ENCODE data around the gene TAB2. TPM values are rescaled to one million over a fixed set of nuclear protein-coding genes. Genes with fewer than 3 reads are reported as not detected.

The TAB2 gene
- total and polyA plus RNA-seq, 9 of the 15 experiments (the other 6 are each of a cell fraction or from before 2014, with no cell fraction given): 9.1 to 38.3 (median 18.6) TPM

- TF ChIP-seq HDGF (IDR thresholded peaks at IDR 0.05): no peak
- TF ChIP-seq ZNF3 (CRISPR knock-in tag; IDR thresholded peaks at IDR 0.05): no peak
- no peak for TF ChIP-seq ZNF507 (tag; conservative IDR thresholded peaks at IDR 0.05)
- TF ChIP-seq CEBPB (tag; IDR thresholded peaks at IDR 0.05): peak; percentile 91
- no peak for TF ChIP-seq MEF2D (tag; conservative IDR thresholded peaks at IDR 0.05; ENCODE audit: low read depth)
- no peak for TF ChIP-seq MECOM (CRISPR knock-in tag; IDR thresholded peaks at IDR 0.05)
- no peak for TF ChIP-seq PATZ1 (CRISPR knock-in tag; IDR thresholded peaks at IDR 0.05; ENCODE audit: borderline replicate concordance)
- no peak for TF ChIP-seq FOXP1 (CRISPR knock-in tag; IDR thresholded peaks at IDR 0.05)
- TF ChIP-seq EWSR1 (IDR thresholded peaks at IDR 0.05; ENCODE audit: borderline replicate concordance, low read depth, partially characterized antibody): no peak
- no peak for TF ChIP-seq RERE (CRISPR knock-in tag; IDR thresholded peaks at IDR 0.05; ENCODE audit: borderline replicate concordance)
- TF ChIP-seq CEBPG (CRISPR knock-in tag; IDR thresholded peaks at IDR 0.05): peak; percentile 37; the same call in 1 of the 2 replicates
- TF ChIP-seq CEBPG (tag; conservative IDR thresholded peaks at IDR 0.05 in 1 of 2, IDR thresholded peaks at IDR 0.05 in 1 of 2): peak; percentile 69 to 89
- Histone ChIP-seq H3K79me2 (ENCODE audit: control insufficient read depth, insufficient read depth, low read length) (peaks cover 2% of the 10 kb centered on the region; the same call in 1 of the 3 replicates), H3K9ac (ENCODE audit: insufficient read depth in 1 of 2, low read depth in 2 of 2, low read length in 2 of 2) (no peak overlapping the region), H3K27ac (ENCODE audit: extremely low read depth, low read depth, low read length) (no peak overlapping the region), H3K36me3 (ENCODE audit: control insufficient read depth, insufficient read depth, low read length) (no peaks in the 10 kb centered on the region), H3K9me3 (replicated peaks; ENCODE audit: control insufficient read depth, insufficient read depth, low read depth, low read length) (no peaks in the 10 kb centered on the region), H3K9me1 (ENCODE audit: control insufficient read depth, insufficient read depth, low read length) (no peaks in the 10 kb centered on the region), H3K4me1 (replicated peaks in 1 of 2; ENCODE audit: control insufficient read depth in 2 of 2, insufficient read depth in 2 of 2, low read length in 2 of 2) (peaks cover 0 to 12% of the 10 kb centered on the region in 2 experiments; a peak in 3 of 5 replicates), H4K20me1 (replicated peaks; ENCODE audit: control insufficient read depth, insufficient read depth, low read length) (no peaks in the 10 kb centered on the region), H3K27me3 (ENCODE audit: control insufficient read depth in 2 of 2, insufficient read depth in 2 of 2, low read length in 2 of 2) (no peaks in the 10 kb centered on the region; a peak in 2 of 5 replicates), H3K4me3 (no peak overlapping the region), H3K4me2 (ENCODE audit: insufficient read depth, low read length) (no peak overlapping the region), H2AFZ (ENCODE audit: low read depth, low read length) (no peak overlapping the region)
- 25% methylated on average over 4 of the region's 4 CpGs for WGBS (ENCODE audit: insufficient coverage, low coverage, missing lambda C conversion rate)
- POLR2A ChIA-PET: interaction anchor here (0.8 to 1.3 kb wide), 2 partner anchors 8 to 52 kb away, joined by 3 to 4 read pairs; no protein-coding TSS in a partner anchor
- BruUV-seq (replicated peaks): no TSS peak
- in situ Hi-C loops (cut with MboI): no loop called here
- intact Hi-C loops (cut with micrococcal nuclease): no loop called here
- CTCF ChIA-PET (ENCODE audit: low intra/inter-chr PET ratio): no interaction called here
- FAIRE-seq: no peak
- DNase-seq (ENCODE audit: extremely low read depth in 1 of 4, low spot score in 3 of 4): no peak
- ATAC-seq: no peak
These were observed 6.2 kb upstream of the TAB2 start for GRCh38 chr6:149311293-149311692.
